SK-N-SH (cell line): ENCODE measurements around the gene CCDC57. TPM values are rescaled to one million over a fixed set of nuclear protein-coding genes. Genes with fewer than 3 reads are reported as not detected.

Source experiments
- CTCF ChIA-PET: fragments of 300-600, 350-600 bp; formaldehyde crosslinking; extraction: SDS; loops from one replicate; lab custom pipeline; 2021; lab: Yijun Ruan, JAX
- POLR2A ChIA-PET: fragments of 350-600 bp; sonication (Branson Sonifier 250); formaldehyde crosslinking; extraction: SDS; loops from one replicate; lab custom pipeline; 2020; ENCODE audit warnings: antibody characterized with exemption, inconsistent platforms; lab: Yijun Ruan, JAX
- DNase-seq: peaks from one replicate; pipeline ENCODE4 v3.0.0; 2012
- H2AFZ ChIP-seq: fragments of 200-600 bp; sonication (generic); 2 replicates; pipeline ENCODE4 v1.8.1; 2016; ENCODE audit warnings: antibody characterized with exemption, mild to moderate bottlenecking, low read depth
- H3F3A ChIP-seq: fragments of 200-600 bp; sonication (generic); replicated peaks from 2 replicates; pipeline ENCODE3; 2016; ENCODE audit warnings: antibody characterized with exemption, mild to moderate bottlenecking; ENCODE audit not compliant: insufficient read depth
- H3K27ac ChIP-seq, 2 experiments: fragments of 200-500 bp in 1 of 2; fragments of 200-600 bp in 1 of 2; sonication (Bioruptor generic) in 1 of 2; sonication (generic), shearing (Covaris generic) in 1 of 2; 2 replicates each; pipeline versions ENCODE4 v1.5.1 to v1.6.1; 2014 to 2016; ENCODE audit warnings: low read depth in 2 of 2, inconsistent platforms in 1 of 2, low read length in 1 of 2, mild to moderate bottlenecking in 1 of 2, mixed read lengths in 1 of 2
- H3K27me3 ChIP-seq: fragments of 200-600 bp; sonication (generic), shearing (Covaris generic); 2 replicates; pipeline ENCODE4 v1.6.1; 2016; ENCODE audit warnings: mixed run types; ENCODE audit not compliant: insufficient read depth
- H3K36me3 ChIP-seq, 2 experiments: fragments of 200-500 bp in 1 of 2; fragments of 200-600 bp in 1 of 2; sonication (Bioruptor generic) in 1 of 2; sonication (generic) in 1 of 2; replicated peaks in 1 of 2; 2 replicates each; pipeline versions ENCODE3 to v1.5.1; 2014 to 2016; ENCODE audit warnings: low read length in 1 of 2, mild to moderate bottlenecking in 1 of 2; ENCODE audit not compliant: insufficient read depth in 2 of 2, control insufficient read depth in 1 of 2
- H3K4me1 ChIP-seq, 2 experiments: fragments of 200-500 bp in 1 of 2; fragments of 200-600 bp in 1 of 2; sonication (Bioruptor generic) in 1 of 2; sonication (generic), shearing (Covaris generic) in 1 of 2; 2 replicates each; pipeline versions ENCODE4 v1.5.1 to v1.6.1; 2014 to 2016; ENCODE audit warnings: low read depth in 1 of 2, low read length in 1 of 2, mixed run types in 1 of 2; ENCODE audit not compliant: insufficient read depth in 2 of 2, control insufficient read depth in 1 of 2
- H3K4me2 ChIP-seq: fragments of 200-600 bp; sonication (generic), shearing (Covaris generic); 2 replicates; pipeline ENCODE4 v1.6.1; 2017; ENCODE audit warnings: mixed run types
- H3K4me3 ChIP-seq, 2 experiments: fragments of 200-500 bp in 1 of 2; fragments of 200-600 bp in 1 of 2; sonication (Bioruptor generic) in 1 of 2; sonication (generic), shearing (Covaris generic) in 1 of 2; 2 replicates each; pipeline versions ENCODE4 v1.5.1 to v1.8.1; 2014 to 2016; ENCODE audit warnings: low read depth in 2 of 2, inconsistent platforms in 1 of 2, low read length in 1 of 2, mild to moderate bottlenecking in 1 of 2, mixed read lengths in 1 of 2, moderate library complexity in 1 of 2
- H3K79me2 ChIP-seq: fragments of 200-600 bp; sonication (generic); 2 replicates; pipeline ENCODE4 v1.8.1; 2017; ENCODE audit warnings: mild to moderate bottlenecking; ENCODE audit not compliant: insufficient read depth
- H3K9ac ChIP-seq: fragments of 200-600 bp; sonication (generic); 2 replicates; pipeline ENCODE4 v1.6.1; 2017; ENCODE audit warnings: mixed run types
- H3K9me2 ChIP-seq: fragments of 200-600 bp; sonication (generic); 2 replicates; pipeline ENCODE4 v1.6.1; 2017; ENCODE audit warnings: mixed run types
- H3K9me3 ChIP-seq: fragments of 200-600 bp; sonication (generic); 2 replicates; pipeline ENCODE4 v1.6.1; 2017; ENCODE audit warnings: mixed run types, mild to moderate bottlenecking, moderate library complexity
- H4K20me1 ChIP-seq: fragments of 200-600 bp; sonication (generic); 2 replicates; pipeline ENCODE4 v1.6.1; 2017; ENCODE audit warnings: mild to moderate bottlenecking, mixed run types; ENCODE audit not compliant: insufficient read depth
- CHD2 ChIP-seq: fragments of 150-350 bp; IDR thresholded peaks from 2 replicates; pipeline ENCODE4 v1.6.1; 2018; ENCODE audit warnings: low read length; ENCODE audit not compliant: partially characterized antibody
- EP300 ChIP-seq, 2 experiments: IDR thresholded peaks; 2 replicates each; pipeline versions ENCODE4 v1.4.0 to v1.6.1; 2012; ENCODE audit warnings: borderline replicate concordance in 1 of 2, low read depth in 1 of 2, low read length in 1 of 2
- EZH2phosphoT487 ChIP-seq: fragments of 200-600 bp; sonication (generic); IDR thresholded peaks from 2 replicates; pipeline ENCODE4 v1.6.1; 2017; ENCODE audit warnings: low read depth, mixed run types, mild to moderate bottlenecking, antibody characterized with exemption, moderate library complexity, borderline replicate concordance
- GATA2 ChIP-seq: sonication (generic); formaldehyde crosslinking; IDR thresholded peaks from 2 replicates; pipeline ENCODE4 v1.5.0; 2020; ENCODE audit warnings: mild to moderate bottlenecking, missing genetic modification reagents
- JUND ChIP-seq: IDR thresholded peaks from 2 replicates; pipeline ENCODE4 v1.4.0; 2012
- NFIC ChIP-seq: IDR thresholded peaks from 2 replicates; pipeline ENCODE4 v1.4.0; 2012; ENCODE audit warnings: borderline replicate concordance
- RAD21 ChIP-seq: IDR thresholded peaks from 2 replicates; pipeline ENCODE4 v1.6.1; 2012; ENCODE audit warnings: mild to moderate bottlenecking, low read length
- RCOR1 ChIP-seq: fragments of 150-350 bp; IDR thresholded peaks from 2 replicates; pipeline ENCODE4 v1.6.1; 2017; ENCODE audit warnings: antibody characterized with exemption, low read length
- TCF12 ChIP-seq: IDR thresholded peaks from 2 replicates; pipeline ENCODE4 v1.4.0; 2012
- WGBS: methylation state at CpG from one replicate; pipeline ENCODE4 v1.1.6; 2017; ENCODE audit warnings: low lambda C conversion rate; 5-methylcytosine and 5-hydroxymethylcytosine counted together
- polyA plus RNA-seq, 3 experiments: library from polyadenylated mRNA; depleted of rRNA; stranded (reverse); fragments of >200 nt; gene quantifications; 2 replicates each; pipeline ENCODE4 v1.2.3, GENCODE V29; 2012
- TF ChIP-seq, protein P1 (sequence below): IDR thresholded peaks from 2 replicates; pipeline ENCODE4 v1.4.0; 2012; ENCODE audit warnings: low read depth
- TF ChIP-seq, protein P2 (sequence below): fragments of 150-350 bp; IDR thresholded peaks from 2 replicates; pipeline ENCODE4 v1.6.1; 2016; ENCODE audit warnings: mild to moderate bottlenecking, low read depth, low read length
- TF ChIP-seq, protein P3 (sequence below): IDR thresholded peaks from 2 replicates; pipeline ENCODE4 v1.6.1; 2012; ENCODE audit warnings: mild to moderate bottlenecking, low read depth, low read length, moderate library complexity

CCDC57 gene
- polyA plus RNA-seq, 1 of the 3 experiments (the other 2 are of a cell fraction), result 68.6 TPM

DNA sequence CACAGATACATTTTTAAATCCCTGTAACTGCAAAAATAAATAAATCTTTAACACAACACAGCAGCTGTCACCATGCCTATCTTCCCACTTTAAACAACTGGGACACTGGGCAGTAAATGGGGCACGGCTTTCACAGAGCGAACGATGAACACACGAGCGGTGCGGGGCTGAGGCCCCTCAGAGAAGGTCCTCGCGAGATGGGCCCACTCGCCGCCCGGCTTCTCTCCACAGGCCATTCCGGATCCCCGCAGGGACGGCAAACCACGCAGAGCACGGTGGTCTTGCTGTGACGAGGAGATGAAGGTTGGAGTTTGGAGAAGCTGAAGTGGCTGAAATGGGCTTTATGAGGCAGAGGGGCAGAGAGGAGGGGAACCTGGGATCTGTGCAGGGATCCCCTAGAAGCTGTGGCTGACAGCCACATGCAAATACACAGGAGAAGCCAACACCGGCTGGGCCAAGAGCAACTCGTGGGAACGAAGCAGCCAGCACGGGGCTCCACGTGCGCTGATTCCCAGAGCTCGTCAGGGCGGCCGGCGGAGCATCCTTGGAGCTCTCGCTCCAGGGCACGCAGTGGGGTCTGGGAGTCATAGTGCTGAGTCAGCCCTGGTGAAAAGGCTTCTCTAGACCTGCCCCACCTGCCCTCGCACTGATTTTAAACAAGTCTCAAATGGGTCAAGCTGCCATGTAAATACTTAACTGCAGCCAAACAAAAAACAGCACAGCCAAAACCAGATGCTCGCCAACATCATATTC, 31.7 kb downstream of the CCDC57 start:
- H2AFZ ChIP-seq, result no peak overlapping the region
- ChIA-PET CTCF (interaction anchor here (0.9 to 2.2 kb wide), 5 partner anchors 25 to 151 kb away, joined by 3 to 12 read pairs (median 5); no protein-coding TSS in a partner anchor), POLR2A (no interaction called here)
- H3K4me2 ChIP-seq, result no peak overlapping the region
- DNase-seq, result no peak
- no peaks in the 10 kb centered on the region for H3K9me3 ChIP-seq
- H3K27ac ChIP-seq, result no peak overlapping the region
- WGBS, result 96% methylated on average over 31 of the region's 31 CpGs
- H3K79me2 ChIP-seq, result no peaks in the 10 kb centered on the region
- no peak overlapping the region for H3K4me3 ChIP-seq
- no peak overlapping the region for H3K9ac ChIP-seq
- no peaks in the 10 kb centered on the region for H3K9me2 ChIP-seq
- peaks cover 43 to 49% of the 10 kb centered on the region in 2 experiments for H3K36me3 ChIP-seq
- H3K27me3 ChIP-seq, result no peaks in the 10 kb centered on the region
- no peaks in the 10 kb centered on the region for H4K20me1 ChIP-seq
- TF ChIP-seq, protein P1, sequence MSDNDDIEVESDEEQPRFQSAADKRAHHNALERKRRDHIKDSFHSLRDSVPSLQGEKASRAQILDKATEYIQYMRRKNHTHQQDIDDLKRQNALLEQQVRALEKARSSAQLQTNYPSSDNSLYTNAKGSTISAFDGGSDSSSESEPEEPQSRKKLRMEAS, result no peak
- TF ChIP-seq TCF12 (no peak), JUND (no peak), NFIC (no peak), EP300 (IDR thresholded peaks at IDR 0.05; ENCODE audit: borderline replicate concordance in 1 of 2, low read depth in 1 of 2, low read length in 1 of 2) (no peak), RCOR1 (no peak), CHD2 (no peak), RAD21 (no peak), EZH2phosphoT487 (no peak), GATA2 (CRISPR knock-in tag) (no peak)
- no peaks in the 10 kb centered on the region for H3F3A ChIP-seq
- H3K4me1 ChIP-seq, result no peaks in the 10 kb centered on the region; a peak in 1 of 4 replicates

DNA sequence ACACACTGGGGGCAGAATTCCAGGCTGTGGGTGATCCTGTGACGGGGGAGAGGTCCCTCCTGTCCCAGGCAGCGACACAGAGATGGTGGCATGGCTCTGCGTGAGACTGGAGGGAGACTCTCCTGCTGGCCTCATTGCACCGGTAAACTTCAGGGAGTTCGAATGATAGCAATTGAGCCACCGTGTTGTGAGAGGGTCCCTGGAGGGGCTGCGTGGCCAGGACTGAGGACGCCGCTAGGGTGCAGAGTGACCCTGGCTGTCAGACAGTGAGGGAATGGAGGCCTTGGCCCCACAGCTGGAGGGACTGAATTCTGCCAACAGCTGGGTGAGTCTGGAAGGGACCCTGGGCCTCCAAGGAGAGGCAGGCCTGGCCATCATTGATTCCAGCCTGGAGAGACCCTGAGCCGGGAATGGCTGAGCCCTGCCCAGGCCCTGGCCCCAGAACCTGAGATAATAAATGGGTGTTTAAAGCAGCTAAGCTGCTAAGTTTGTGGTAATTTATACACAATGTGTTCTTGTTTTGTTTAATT, 32.6 kb downstream of the CCDC57 start:
- DNase-seq, result no peak
- Histone ChIP-seq H3K27me3 (no peaks in the 10 kb centered on the region), H3K4me2 (no peak overlapping the region), H3K4me1 (no peaks in the 10 kb centered on the region; a peak in 1 of 4 replicates)
- WGBS, result 96% methylated on average over 10 of the region's 10 CpGs
- TF ChIP-seq, protein P2, sequence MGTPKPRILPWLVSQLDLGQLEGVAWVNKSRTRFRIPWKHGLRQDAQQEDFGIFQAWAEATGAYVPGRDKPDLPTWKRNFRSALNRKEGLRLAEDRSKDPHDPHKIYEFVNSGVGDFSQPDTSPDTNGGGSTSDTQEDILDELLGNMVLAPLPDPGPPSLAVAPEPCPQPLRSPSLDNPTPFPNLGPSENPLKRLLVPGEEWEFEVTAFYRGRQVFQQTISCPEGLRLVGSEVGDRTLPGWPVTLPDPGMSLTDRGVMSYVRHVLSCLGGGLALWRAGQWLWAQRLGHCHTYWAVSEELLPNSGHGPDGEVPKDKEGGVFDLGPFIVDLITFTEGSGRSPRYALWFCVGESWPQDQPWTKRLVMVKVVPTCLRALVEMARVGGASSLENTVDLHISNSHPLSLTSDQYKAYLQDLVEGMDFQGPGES, result no peak
- TF ChIP-seq, protein P3, sequence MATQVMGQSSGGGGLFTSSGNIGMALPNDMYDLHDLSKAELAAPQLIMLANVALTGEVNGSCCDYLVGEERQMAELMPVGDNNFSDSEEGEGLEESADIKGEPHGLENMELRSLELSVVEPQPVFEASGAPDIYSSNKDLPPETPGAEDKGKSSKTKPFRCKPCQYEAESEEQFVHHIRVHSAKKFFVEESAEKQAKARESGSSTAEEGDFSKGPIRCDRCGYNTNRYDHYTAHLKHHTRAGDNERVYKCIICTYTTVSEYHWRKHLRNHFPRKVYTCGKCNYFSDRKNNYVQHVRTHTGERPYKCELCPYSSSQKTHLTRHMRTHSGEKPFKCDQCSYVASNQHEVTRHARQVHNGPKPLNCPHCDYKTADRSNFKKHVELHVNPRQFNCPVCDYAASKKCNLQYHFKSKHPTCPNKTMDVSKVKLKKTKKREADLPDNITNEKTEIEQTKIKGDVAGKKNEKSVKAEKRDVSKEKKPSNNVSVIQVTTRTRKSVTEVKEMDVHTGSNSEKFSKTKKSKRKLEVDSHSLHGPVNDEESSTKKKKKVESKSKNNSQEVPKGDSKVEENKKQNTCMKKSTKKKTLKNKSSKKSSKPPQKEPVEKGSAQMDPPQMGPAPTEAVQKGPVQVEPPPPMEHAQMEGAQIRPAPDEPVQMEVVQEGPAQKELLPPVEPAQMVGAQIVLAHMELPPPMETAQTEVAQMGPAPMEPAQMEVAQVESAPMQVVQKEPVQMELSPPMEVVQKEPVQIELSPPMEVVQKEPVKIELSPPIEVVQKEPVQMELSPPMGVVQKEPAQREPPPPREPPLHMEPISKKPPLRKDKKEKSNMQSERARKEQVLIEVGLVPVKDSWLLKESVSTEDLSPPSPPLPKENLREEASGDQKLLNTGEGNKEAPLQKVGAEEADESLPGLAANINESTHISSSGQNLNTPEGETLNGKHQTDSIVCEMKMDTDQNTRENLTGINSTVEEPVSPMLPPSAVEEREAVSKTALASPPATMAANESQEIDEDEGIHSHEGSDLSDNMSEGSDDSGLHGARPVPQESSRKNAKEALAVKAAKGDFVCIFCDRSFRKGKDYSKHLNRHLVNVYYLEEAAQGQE, result no peak
- TF ChIP-seq, all 33 proteins: peak for 0
- Histone ChIP-seq H3K9me2 (no peaks in the 10 kb centered on the region), H3K9ac (no peak overlapping the region), H2AFZ (no peak overlapping the region), H4K20me1 (no peaks in the 10 kb centered on the region), H3K4me3 (no peak overlapping the region), H3K9me3 (no peaks in the 10 kb centered on the region), H3K79me2 (no peaks in the 10 kb centered on the region), H3K27ac (no peak overlapping the region), H3F3A (no peaks in the 10 kb centered on the region), H3K36me3 (peaks cover 48 to 52% of the 10 kb centered on the region in 2 experiments)
- ChIA-PET CTCF (interaction anchor here (2.1 kb wide), 1 partner anchor 150 kb away, joined by 9 read pairs; no protein-coding TSS in a partner anchor), POLR2A (no interaction called here)
